Stimulated activated CD4-positive, alpha-beta T cell treated with anti-CD3 and anti-CD28 coated beads, Interleukin-2, amount 100 ng/mL, for 48 hours (primary cell): ENCODE measurements around the gene ZNF638.

Source experiments
- DNase-seq, 2 donors: peaks; one replicate each; pipeline ENCODE4 v3.0.0-alpha.2; 2020

ZNF638 gene

DNA sequence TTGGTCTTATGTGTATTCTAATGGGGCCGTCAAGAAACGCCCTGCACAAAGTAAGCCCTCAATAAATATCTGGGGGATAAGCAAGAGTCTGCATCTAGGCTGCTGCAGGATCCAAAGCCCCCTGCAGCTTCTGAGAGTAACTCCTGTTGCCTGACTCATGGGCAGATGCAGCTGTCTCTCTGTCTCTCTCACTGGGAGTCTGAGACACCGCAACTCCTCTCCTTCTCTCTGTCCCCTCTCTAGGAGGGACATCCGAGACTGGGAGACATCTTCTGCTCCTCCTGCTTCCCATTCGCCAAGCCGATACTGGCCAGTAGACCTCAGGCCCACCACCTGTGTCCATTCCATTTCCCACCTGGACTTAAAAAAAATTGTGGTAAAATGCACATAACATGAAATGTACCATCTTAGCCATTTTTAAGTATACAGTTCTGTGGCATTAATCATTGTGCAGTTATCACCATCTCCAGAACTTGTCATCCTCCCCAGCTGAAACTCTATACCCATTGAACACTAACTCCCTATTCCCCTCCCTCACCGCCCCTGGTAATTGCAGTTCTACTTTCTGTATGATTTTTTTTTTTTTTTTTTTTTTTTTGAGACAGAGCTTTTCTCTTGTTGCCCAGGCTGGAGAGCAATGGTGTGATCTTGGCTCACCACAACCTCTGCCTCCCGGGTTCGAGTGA is 141.9 kb downstream of the ZNF638 start:
- no peak for DNase-seq

DNA sequence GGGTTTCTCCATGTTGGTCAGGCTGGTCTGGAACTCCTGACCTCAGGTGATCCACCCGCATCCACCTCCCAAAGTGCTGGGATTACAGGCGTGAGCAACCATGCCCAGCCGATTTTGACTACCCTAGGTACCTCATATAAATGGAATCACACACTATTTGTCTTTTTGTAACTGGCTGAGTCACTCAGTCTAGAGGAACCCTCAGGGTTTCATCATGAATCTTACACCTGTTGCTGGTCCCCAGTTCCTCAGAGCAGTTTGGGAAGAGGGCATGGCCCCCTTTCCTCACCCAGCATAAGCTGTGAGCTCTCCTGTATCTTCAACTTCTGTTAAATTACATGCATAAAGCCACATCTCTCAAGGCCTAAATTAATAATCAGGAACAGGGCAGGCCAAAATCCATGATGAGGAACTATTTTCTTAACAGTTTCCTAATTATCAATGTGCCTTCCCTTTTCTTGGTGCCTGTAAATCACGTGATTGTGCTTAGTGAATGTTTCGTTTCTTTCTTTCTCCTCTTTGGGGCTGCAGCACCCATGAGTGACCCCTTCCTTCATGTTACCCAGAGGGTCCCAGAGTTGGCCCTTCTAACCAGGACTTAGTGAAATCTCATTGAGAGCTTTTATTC is 142.6 kb downstream of the ZNF638 start:
- DNase-seq: no peak

DNA sequence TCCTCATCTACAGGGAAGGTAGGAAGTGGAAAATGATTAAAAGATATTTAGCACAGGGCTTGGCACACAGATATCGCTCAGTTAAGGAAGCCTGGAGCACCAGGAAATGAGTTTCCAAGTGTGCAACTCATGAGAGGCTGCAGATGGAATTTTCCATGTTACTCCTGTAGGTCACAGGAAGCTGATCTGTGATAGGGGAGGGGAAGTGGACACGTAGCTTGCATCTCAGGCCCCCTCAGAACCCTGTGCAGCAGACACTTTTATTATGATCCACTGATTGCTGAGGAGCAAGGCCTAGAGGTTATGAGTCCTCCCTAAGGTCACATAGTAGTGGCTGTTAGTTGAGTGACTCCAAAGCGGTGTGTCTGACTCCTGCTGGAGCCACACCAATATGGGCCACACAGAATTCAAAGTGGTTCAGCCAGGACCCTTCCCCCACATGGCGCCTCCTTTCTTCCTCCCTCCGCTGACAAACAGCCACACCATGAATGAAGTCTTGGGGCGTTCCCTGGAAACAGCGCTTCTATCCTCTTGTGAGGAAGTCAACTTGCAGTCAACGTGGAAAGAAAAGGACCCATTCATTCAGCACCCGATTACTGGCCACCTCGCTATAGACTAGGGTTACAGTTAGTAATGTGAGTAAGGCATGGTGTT is 143.3 kb downstream of the ZNF638 start:
- DNase-seq: no peak

DNA sequence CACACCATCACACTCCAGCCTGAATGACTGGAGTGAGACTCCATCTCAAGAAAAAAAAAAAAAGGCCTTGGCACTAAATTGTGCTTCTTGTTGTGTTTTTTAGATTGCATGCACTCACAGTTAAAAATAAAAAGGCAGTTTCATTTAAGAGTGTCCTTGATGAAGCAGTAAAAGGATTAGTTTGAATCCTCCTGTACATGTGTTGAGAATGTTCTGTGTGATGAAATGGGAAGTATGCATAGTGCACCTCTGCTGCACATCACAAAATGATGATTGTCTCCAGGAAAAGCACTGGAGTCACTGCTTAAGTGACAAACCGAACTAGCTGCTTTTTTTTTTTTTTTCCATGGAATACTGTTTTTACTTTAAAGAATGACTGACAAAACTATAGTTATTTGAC is 144.9 kb downstream of the ZNF638 start:
- DNase-seq: no peak

DNA sequence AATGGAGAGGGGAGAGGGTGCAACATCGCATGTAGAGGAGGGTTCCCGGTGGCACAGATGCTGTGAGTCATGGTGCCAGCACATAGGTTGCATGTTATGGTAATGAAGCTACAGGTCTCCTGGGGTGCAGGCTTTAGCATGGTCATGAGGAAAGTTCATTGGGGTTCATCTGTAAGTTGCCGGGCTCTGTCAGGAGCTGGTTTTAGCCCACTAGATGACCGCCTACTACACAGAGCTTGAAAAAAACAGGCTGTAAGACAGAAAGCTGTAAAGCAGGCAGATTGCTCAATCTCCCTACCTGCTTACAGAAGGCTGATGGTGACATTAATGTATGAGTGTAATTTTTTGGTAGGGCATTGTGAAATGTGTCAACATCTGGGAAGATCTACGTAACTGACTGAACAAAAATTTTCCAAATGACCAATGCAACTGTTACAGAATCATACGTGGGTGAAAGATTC is 145.7 kb downstream of the ZNF638 start:
- DNase-seq: no peak

DNA sequence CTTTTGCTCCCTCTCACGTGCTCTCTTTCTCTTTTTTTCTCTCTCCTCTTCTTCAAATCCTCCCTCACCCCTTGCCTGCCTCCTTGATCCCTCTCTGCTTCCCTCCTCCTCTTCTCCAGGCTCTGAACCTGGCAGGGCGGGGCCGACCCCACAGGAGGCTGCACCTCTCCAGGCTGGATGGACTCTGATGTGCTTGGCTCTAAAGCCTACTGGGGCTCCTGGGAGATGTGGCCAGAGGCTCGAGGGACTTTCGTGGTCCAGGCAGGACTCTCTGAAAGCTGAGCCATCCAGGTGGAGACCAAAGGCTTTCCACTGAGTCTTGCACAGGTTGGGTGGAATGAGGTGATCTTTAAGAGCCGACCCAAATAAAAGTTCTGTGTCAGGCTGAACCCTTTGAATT is 147.2 kb downstream of the ZNF638 start:
- no peak for DNase-seq

DNA sequence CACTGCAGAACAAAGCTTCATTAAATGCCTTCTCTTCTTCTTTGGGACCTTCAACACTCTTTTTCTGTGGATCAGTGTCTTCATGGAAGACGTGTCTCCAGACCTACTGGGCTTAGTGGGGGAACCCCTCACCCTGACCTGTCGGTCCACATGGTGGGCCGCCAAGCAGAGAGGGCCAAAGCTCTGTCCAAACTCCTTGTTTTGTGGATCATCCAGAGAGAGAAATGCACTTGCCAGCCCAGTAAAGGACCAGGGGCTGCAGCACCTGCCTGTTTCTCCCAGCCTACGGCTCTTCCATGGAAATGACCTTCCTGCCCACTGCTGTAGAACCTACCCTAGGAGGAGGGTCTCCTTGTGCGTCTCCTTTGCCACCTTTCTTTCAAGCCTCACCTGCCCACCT is 147.7 kb downstream of the ZNF638 start:
- DNase-seq: no peak

DNA sequence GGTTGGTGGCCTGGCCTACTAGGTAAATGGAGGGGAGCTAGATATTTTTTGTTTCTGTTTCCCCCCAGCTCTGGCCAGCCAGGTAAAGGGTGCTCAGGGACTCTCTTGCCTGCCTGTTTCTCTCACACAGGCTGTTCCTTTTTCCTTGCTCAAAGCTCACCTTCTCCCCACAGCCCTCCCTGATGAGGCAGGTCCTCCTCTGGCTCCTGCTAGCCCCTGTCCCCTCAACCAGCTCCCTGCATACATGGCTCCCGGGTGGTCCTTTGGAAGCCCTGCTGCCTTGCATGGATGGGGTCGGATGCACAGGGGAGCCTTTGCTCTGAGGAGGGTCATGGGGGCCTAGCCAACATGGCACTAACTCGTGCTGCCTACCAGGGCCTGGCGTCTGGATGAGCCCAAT is 149.5 kb downstream of the ZNF638 start:
- no peak for DNase-seq

DNA sequence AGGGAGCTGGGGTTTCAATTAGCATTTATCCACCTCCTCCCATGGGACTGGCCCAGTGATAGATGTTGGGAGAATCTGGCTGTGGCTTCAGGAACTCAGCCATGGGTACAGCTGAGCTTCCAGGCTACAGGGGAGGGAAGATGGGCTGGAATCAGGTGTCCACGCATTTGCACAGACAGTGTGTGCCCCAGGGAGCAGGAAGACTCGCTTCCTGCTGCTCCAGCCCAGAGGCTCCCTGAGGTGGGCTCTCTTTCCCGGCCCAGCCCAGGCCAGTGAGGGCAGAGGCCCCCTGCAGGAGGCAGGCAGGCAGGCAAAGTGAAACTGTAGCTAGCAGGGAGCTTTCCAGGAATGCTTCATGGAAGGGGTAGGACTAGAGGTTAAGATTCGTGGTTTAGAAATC is 150.5 kb downstream of the ZNF638 start:
- no peak for DNase-seq

DNA sequence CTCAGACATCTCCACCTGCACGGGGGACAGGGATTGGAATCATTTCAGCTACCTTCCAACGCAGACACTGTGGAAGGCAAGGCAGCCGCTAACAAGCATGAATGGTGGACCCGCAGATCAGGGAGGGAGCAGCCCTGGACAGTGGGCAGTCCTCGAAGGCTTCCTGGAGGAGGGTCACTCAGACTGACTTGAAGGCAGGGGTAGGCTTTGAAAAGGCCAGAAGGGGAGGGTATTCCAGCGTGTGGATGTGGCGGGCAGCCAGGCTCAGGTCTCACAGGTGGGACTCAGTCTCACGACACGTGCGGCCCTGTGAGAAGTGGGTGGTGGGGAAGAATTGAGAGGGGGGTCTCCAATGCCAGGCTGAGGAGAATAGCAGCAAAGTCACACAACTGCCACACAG is 151.7 kb downstream of the ZNF638 start:
- no peak for DNase-seq

DNA sequence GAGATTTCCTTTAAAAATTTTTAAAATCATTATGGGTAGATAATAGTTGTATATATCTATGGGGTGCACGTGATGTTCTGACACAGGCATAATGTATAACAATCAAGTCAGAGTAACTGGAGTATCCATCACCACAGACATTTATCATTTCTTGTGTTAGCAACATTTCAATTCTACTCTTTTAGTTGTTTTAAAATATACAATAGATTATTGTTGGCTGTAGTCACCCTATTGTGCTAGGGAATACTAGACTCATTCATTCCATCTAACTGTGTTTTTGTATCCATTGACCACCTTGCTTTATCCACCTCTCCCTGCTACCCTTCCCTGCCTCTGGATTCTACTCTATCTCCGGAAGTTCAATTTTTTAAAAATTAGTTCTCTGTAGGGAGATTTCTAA is 152.8 kb downstream of the ZNF638 start:
- DNase-seq: no peak
